ENCODE measurements around the gene CCDC185.
A peak's percentile ranks its signal among the peaks of the same experiment; 100 is the strongest.

Gene CCDC185

DNA sequence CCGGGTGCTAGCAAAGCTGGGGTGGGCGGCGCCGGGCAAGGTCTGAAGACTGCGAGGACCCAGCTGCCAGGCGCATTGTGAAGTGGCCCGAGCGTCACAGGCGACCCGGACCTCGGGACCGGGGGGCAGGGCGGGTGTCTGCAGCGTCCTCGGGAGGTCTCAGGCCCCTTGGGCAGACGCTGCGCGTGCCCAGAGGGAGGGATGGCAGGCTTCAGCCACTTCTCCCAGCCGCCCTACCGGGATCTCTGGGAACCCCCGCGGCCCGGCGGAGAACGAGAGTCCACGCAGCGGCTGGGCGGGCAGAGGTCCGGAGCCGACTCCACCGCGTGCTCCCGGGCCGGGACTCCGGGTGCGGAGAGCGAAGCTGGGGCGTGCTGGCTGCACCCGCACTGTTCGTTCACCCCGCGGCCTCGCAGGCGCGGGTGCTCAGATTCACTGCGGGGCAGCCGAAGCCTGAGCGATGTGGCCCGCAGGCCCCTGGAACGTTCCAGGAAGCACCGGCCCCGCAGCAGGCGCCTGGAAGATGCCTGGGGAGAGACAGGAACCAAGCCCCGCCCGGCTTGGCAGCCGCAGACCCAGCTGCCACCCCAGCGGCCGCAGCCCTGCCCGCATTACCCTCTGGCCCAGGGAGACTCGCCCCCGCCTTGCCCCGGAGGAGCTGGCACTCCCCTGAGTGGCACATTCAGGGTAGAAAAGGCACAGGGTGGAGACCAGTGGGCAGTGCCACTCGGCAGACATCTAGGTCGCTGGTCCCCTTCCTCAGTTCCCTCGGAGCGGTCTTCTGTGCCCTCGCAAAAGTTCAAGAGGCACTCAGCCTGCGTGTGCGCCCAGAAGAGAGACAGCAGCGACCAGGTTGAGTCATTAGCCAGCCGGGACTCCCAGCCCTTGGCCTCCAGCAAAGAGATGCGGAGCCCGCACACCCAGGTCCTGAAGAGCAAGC is at the start of gene CCDC185:
Gene CCDC185 (plus strand): TSS at position 141 of the 940 bp plus-strand sequence. CDS start 61 bp downstream, at position 202.
- ATAC-seq (no peak), DNase-seq (no peak)
- H3K27me3 Mint-ChIP-seq, result peaks cover 35% of the 10 kb centered on the region
- H3K36me3 Mint-ChIP-seq (ENCODE audit: low read depth), result no peaks in the 10 kb centered on the region
- no peaks in the 10 kb centered on the region for H3K4me1 Mint-ChIP-seq
- no peaks in the 10 kb centered on the region for H3K9me3 Mint-ChIP-seq
- no peak within 1 kb of the TSS for H3K4me3 Mint-ChIP-seq
- no peak within 1 kb of the TSS for H3K27ac Mint-ChIP-seq

DNA sequence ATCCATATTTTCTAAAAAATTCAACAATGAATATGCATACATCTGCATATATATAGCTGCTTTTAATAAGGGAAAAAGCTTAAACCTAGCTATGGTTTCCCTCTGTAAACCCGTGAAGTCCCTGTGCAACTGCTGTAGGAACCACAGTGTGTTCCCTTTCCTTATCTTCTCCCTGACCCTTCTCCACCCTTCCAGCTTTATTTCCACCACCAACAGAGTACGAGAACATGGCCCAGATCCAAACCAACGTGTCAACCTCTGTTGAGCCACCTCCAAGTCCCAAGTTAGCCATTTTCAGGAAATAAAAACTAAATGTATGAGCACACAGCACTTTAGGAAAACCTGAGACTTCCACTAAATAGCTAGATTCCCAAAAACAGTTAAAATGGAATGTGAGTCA is 49.5 kb upstream of the CCDC185 start:
- Mint-ChIP-seq H3K9me3 (no peaks in the 10 kb centered on the region), H3K27me3 (no peaks in the 10 kb centered on the region), H3K4me1 (no peaks in the 10 kb centered on the region), H3K36me3 (ENCODE audit: low read depth) (no peaks in the 10 kb centered on the region), H3K27ac (no peak overlapping the region), H3K4me3 (no peak overlapping the region)
- DNase-seq, result no peak
- ATAC-seq, result no peak

DNA sequence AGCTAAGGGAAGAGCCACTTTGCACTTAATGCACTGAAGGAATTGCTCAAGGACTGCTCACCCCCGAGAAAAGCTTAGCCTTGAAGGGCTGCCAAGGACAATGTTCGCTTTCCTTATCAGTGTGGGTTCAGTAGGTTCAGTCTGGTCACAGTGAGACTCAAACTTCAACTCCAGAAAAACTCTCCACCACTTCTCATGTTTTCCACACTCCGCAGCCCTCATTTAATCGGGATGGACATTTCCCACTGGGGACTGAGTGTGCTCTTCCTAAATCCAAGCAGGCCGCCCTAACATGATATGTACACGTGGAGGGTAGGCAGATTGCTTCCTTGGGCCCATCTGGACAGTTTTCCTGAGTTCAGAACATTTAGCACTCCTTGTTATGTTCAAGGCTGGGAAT is 48.7 kb upstream of the CCDC185 start:
- H3K27ac Mint-ChIP-seq, result no peak overlapping the region
- ATAC-seq (no peak), DNase-seq (no peak)
- H3K27me3 Mint-ChIP-seq, result no peaks in the 10 kb centered on the region
- no peaks in the 10 kb centered on the region for H3K4me1 Mint-ChIP-seq
- no peak overlapping the region for H3K4me3 Mint-ChIP-seq
- no peaks in the 10 kb centered on the region for H3K36me3 Mint-ChIP-seq (ENCODE audit: low read depth)
- H3K9me3 Mint-ChIP-seq, result no peaks in the 10 kb centered on the region

DNA sequence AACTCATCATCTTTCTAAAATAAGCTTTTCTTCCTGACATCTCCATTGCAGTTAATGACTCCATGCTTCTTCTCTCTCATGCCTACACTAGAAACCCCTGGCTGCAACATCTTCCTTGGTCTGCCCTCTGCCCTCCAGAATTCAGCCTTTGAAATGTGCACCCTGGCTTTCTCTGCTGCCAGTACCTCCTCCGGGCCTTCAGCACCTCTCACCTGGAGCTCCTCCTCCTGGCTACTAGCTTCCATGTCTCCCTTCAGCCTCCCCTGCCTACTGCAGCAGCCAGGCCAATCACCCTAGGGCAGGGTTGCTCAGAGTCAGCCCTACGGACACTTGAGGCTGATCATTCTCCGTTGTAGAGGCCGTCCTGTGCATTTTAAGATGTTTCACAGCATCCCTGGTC is 47.5 kb upstream of the CCDC185 start:
- Mint-ChIP-seq H3K4me3 (no peak overlapping the region), H3K36me3 (ENCODE audit: low read depth) (no peaks in the 10 kb centered on the region), H3K4me1 (no peaks in the 10 kb centered on the region), H3K9me3 (no peaks in the 10 kb centered on the region), H3K27me3 (no peaks in the 10 kb centered on the region), H3K27ac (no peak overlapping the region)
- ATAC-seq (no peak), DNase-seq (no peak)

DNA sequence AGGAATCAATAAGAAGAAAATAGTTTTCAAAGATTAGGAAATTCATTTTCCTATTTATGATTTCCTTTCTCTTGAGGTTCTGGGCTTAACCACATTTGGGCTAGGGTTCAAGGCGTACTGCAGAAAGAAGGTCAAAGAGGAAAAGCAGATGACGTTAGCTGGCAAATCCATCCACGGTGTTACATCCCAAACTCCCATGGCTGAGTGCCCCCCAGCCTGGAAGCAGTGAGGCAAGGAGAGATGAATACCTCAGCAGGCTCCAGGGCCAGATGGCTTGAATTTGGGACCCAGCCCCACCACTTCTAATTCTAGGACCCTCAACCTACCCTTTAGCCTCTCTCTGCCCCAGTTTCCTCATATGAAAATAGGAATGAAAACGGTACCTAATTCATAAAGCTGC is 46.9 kb upstream of the CCDC185 start:
- no peaks in the 10 kb centered on the region for H3K9me3 Mint-ChIP-seq
- DNase-seq, result no peak
- H3K4me3 Mint-ChIP-seq, result no peak overlapping the region
- H3K27ac Mint-ChIP-seq, result no peak overlapping the region
- no peaks in the 10 kb centered on the region for H3K4me1 Mint-ChIP-seq
- no peaks in the 10 kb centered on the region for H3K36me3 Mint-ChIP-seq (ENCODE audit: low read depth)
- ATAC-seq, result no peak
- no peaks in the 10 kb centered on the region for H3K27me3 Mint-ChIP-seq

DNA sequence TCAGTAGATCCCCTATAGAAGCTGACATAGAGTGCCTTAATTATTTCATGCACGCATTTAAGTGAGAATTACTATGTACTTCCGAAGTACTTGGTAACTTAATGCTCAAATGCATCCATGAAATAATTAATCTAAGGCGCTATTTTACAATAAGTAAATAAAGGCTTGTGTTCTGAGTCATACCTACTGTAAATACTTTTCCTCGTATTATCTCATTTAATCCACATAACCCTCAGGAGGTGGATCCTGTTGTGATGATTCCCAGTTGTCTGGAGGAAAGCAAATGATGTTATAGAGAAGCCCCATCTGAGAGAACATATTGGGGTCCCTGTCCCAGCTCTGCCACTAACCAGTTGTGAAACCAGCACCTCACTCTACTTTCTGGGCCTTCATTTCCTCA is 45.6 kb upstream of the CCDC185 start:
- H3K4me1 Mint-ChIP-seq, result no peaks in the 10 kb centered on the region
- no peak for ATAC-seq
- DNase-seq, result no peak
- no peaks in the 10 kb centered on the region for H3K36me3 Mint-ChIP-seq (ENCODE audit: low read depth)
- H3K9me3 Mint-ChIP-seq, result no peaks in the 10 kb centered on the region
- H3K27me3 Mint-ChIP-seq, result no peaks in the 10 kb centered on the region
- no peak overlapping the region for H3K4me3 Mint-ChIP-seq
- H3K27ac Mint-ChIP-seq, result no peak overlapping the region

DNA sequence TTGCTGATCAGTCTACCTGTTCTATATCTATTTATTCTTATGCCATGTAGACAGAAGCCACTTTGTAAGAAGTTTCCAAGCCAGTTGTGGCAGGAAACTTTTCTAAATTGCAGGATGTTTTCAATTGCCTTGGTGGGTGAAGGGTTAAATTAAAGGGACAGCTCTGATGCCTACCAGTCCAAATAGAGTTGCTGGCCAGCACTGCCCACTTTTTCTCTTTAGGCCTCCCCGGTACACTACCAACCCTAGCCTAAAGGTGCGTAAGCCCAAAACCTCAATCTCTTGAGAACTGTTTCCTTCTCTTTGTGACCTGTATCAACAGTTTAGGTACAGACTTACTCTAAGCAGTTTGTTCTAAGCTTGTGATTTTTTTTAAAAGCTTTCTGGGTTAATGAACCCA is 44.8 kb upstream of the CCDC185 start:
- Mint-ChIP-seq H3K4me3 (no peak overlapping the region), H3K27ac (no peak overlapping the region), H3K4me1 (no peaks in the 10 kb centered on the region), H3K36me3 (ENCODE audit: low read depth) (no peaks in the 10 kb centered on the region), H3K9me3 (no peaks in the 10 kb centered on the region), H3K27me3 (no peaks in the 10 kb centered on the region)
- ATAC-seq (no peak), DNase-seq (no peak)

DNA sequence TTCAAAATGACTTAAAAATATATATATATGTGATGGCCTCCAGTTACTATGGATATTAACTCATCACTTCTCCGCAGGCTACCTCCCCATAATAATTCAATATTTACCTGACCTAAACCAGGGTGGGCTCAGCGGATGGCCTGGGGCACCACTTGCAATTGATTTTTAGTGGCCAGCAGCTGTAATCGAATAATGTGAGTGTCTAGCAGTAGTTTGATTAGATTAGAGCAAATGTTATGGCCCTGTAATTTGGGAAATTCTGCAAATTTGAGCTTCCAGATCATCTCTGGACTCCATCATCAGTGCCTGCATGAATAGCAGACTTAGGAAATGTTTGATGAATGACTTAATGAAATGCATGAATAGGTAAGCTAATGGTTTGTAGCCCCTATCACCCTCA is 44.0 kb upstream of the CCDC185 start:
- DNase-seq (no peak), ATAC-seq (no peak)
- H3K27ac Mint-ChIP-seq, result no peak overlapping the region
- no peaks in the 10 kb centered on the region for H3K27me3 Mint-ChIP-seq
- H3K36me3 Mint-ChIP-seq (ENCODE audit: low read depth), result no peaks in the 10 kb centered on the region
- H3K9me3 Mint-ChIP-seq, result no peaks in the 10 kb centered on the region
- no peaks in the 10 kb centered on the region for H3K4me1 Mint-ChIP-seq
- H3K4me3 Mint-ChIP-seq, result no peak overlapping the region

DNA sequence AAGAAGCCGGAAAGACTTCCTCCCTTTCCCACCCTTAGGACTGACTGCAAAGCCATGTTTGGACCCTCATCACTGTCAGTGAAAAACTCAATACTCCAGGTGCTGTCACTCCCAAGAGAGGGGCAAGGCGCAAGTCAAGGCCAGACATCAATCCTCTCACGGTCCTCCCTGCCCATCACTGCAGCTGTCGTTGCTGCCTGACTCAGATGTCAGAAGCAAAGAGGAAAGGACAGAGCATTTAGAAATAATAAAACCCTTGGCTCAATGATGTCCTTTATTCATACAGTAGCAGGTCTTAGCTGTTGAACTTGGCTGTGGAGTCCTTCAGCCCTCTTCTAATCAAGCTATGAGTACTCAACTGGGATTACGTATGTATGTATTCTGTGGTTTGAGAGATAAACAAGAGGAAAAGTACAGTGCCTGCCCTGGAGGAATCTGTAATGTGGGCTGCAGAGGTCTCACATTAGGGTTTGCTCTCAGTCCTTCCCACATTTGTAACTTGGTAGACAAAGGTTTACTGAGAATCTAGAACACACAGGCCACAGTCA is 42.8 kb upstream of the CCDC185 start:
- H3K36me3 Mint-ChIP-seq (ENCODE audit: low read depth), result no peaks in the 10 kb centered on the region
- H3K4me3 Mint-ChIP-seq, result no peak overlapping the region
- ATAC-seq, result no peak
- no peaks in the 10 kb centered on the region for H3K27me3 Mint-ChIP-seq
- no peaks in the 10 kb centered on the region for H3K9me3 Mint-ChIP-seq
- no peak overlapping the region for H3K27ac Mint-ChIP-seq
- DNase-seq, result no peak
- no peaks in the 10 kb centered on the region for H3K4me1 Mint-ChIP-seq

DNA sequence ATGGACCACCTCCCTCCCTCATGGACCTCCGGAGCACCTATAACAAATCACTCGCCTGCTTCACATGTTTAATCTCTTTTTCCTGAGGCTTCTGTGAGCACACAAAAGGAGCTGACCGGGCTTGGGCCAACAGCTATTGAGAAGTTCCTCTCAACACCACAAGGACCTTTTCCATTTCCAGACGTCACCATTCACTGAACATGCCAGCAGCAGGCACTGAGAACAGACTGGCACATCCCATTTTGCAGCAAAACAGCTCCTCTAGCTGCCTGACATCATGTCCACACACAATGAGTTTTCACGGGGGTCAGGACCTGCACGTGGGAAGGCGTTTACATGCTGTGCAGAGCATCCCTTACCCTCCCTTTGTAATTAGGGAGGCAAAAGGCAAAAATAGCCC is 40.3 kb upstream of the CCDC185 start:
- Mint-ChIP-seq H3K36me3 (ENCODE audit: low read depth) (no peaks in the 10 kb centered on the region), H3K4me1 (no peaks in the 10 kb centered on the region), H3K27me3 (no peaks in the 10 kb centered on the region), H3K9me3 (no peaks in the 10 kb centered on the region), H3K4me3 (no peak overlapping the region), H3K27ac (no peak overlapping the region)
- no peak for ATAC-seq
- DNase-seq, result no peak

DNA sequence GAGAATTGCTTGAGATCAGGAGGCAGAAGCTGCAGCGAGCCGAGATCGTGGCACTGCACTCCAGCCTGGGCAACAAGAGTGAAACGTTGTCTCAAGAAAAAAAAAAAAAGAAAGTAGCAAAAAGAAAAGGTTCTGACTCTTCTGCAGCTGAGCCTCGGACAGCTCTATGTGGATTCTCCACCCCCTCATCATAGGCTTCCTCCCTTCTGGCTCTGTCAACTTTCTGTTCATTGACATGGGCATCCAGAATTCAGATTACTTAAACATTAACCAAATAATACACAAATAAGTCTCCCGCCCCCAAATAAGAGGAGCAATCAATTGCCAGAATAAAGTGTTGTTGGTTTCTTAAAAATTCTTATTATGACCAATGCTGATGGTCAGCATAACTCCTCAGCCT is 39.3 kb upstream of the CCDC185 start:
- Mint-ChIP-seq H3K36me3 (ENCODE audit: low read depth) (no peaks in the 10 kb centered on the region), H3K27ac (no peak overlapping the region), H3K27me3 (no peaks in the 10 kb centered on the region), H3K9me3 (no peaks in the 10 kb centered on the region), H3K4me3 (no peak overlapping the region), H3K4me1 (no peaks in the 10 kb centered on the region)
- no peak for ATAC-seq
- no peak for DNase-seq

DNA sequence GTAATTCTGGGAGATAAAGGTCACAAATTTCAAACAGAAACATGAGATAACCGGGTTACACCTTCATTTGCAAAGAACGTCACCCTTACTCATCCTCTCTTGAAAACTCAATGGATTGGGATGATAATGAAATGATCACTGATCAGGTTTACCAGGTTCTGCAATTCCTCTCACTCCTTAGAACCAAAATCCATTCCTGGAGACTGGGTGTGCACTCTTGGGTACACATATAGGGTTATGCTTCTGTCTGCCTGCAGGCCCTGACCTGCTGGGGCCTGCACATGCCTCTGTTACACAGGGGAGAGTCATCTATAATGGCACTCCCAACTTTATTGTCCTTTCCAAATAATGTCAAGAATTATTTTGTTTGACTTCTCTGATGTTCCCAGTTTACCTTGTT is 37.5 kb upstream of the CCDC185 start:
- Mint-ChIP-seq H3K27me3 (no peaks in the 10 kb centered on the region), H3K9me3 (no peaks in the 10 kb centered on the region), H3K4me1 (no peaks in the 10 kb centered on the region), H3K4me3 (no peak overlapping the region), H3K27ac (no peak overlapping the region), H3K36me3 (ENCODE audit: low read depth) (no peaks in the 10 kb centered on the region)
- ATAC-seq (no peak), DNase-seq (no peak)

DNA sequence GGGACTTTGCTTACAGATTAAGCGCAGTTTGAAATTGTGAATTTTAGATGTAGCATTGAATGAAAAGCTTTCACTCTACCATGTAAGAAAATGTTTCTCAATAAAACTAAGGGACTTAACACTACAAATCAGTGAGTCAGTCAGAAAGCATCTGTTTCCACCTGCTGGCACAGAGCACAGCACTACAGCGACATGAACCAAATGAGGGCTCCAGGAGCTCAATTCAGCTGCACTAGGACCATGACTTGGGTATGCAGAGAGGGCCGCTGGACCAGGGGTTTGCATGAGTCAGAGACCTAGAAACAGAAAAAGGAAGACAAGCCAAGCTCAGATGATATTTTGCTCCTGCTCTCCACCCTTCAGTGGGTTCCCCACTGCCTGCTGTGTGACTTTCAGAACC is 34.4 kb upstream of the CCDC185 start:
- ATAC-seq (no peak), DNase-seq (no peak)
- Mint-ChIP-seq H3K27ac (no peak overlapping the region), H3K4me1 (peaks cover 11% of the 10 kb centered on the region), H3K4me3 (no peak overlapping the region), H3K36me3 (ENCODE audit: low read depth) (no peaks in the 10 kb centered on the region), H3K9me3 (no peaks in the 10 kb centered on the region), H3K27me3 (peaks cover 20% of the 10 kb centered on the region)

DNA sequence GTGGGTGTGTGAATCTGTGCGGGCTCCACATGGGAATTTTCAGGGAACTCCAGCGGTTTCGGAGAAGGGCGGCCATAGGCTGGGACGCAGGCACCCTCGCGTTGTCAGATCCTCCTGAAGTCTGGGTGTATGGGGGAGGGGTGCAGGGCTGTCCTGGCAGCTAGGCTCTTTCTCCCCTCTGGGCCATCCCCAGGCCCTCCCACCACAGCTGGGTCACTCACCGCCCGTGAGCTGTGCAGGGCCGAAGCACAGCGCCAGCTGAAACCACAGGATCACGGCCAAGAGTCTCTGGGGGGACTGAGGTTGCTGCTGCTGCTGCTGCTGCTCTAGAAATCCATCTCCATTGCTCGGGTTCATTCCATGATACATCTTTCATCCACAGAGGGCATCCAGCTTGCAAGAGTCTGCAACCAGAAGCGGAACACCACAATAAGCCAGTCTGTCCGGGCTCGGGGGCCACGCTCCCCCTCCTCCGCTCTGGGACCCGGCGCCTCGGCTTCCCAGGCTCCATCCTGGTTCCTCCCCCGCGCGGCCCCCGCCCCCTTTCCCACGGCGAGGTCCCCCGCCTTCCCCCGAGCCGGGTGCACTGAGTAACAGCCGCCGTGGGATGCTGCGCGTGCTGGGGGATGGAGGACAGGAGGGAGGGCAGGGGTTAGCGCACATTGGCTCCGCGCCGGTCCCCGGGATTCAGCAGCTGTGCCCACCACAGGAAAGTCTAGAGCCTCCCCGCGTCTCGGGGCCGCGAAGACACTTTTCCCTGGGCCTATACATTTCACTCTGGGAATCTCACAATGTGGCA is 30.0 kb upstream of the CCDC185 start:
- H3K36me3 Mint-ChIP-seq (ENCODE audit: low read depth), result no peaks in the 10 kb centered on the region
- H3K4me1 Mint-ChIP-seq, result peaks cover 17% of the 10 kb centered on the region
- no peaks in the 10 kb centered on the region for H3K9me3 Mint-ChIP-seq
- DNase-seq (peak; percentile 33), ATAC-seq (peak; percentile 45)
- no peak overlapping the region for H3K27ac Mint-ChIP-seq
- peak overlapping the region; percentile 80 for H3K4me3 Mint-ChIP-seq
- H3K27me3 Mint-ChIP-seq, result peaks cover 38% of the 10 kb centered on the region

Data from activated naive CD8-positive, alpha-beta T cell treated with anti-CD3 and anti-CD28 coated beads, Interleukin-2, amount 50 U/mL, for 24 hours (primary cell).